Measurements from ENCODE around the gene OR2V1.
"Not testable (repeated sequence)": the region's sequence is repeated elsewhere in the genome, so short reads cannot be mapped to it uniquely, and the experiment has no call there.

GRCh38 chr5:181097383-181097753, 33.6 kb downstream of the OR2V1 start:
- not testable (repeated sequence) for TF ChIP-seq MXI1 (IDR thresholded peaks at IDR 0.05; ENCODE audit: borderline replicate concordance, low read depth, low read length); CTCF (conservative IDR thresholded peaks at IDR 0.05; ENCODE audit: low read depth, low read length); BHLHE40 (IDR thresholded peaks at IDR 0.05; ENCODE audit: low read depth, low read length); POLR2A (IDR thresholded peaks at IDR 0.05; ENCODE audit: low read depth, low read length); RAD21 (IDR thresholded peaks at IDR 0.05; ENCODE audit: low read length); SMC3 (IDR thresholded peaks at IDR 0.05; ENCODE audit: low read depth, low read length); CEBPB (IDR thresholded peaks at IDR 0.05; ENCODE audit: low read depth, low read length); MAZ (IDR thresholded peaks at IDR 0.05; ENCODE audit: borderline replicate concordance, low read depth, low read length)
